ENCODE data around the gene CBX4. TPM values are rescaled to one million over a fixed set of nuclear protein-coding genes. Genes with fewer than 3 reads are reported as not detected.
A peak's percentile ranks its signal among the peaks of the same experiment; 100 is the strongest.

The CBX4 gene
- total and polyA plus RNA-seq, 2 donors, result 8.2 to 14.7 TPM

GRCh38 chr17:79803421-79803996, 35.7 kb downstream of the CBX4 start:
- Histone ChIP-seq H3K36me3 (ENCODE audit: insufficient read depth) (no peaks in the 10 kb centered on the region), H3K27ac (ENCODE audit: low read depth) (no peak overlapping the region), H3K4me1 (ENCODE audit: insufficient read depth) (no peaks in the 10 kb centered on the region), H3K4me3 (ENCODE audit: low read depth, low read length) (no peak overlapping the region)
- no peak for DNase-seq (ENCODE audit: extremely low spot score)
- WGBS, result 12% methylated on average over 31 of the region's 31 CpGs

- WGBS, result 5% methylated on average over 57 of the region's 57 CpGs
- no peak for DNase-seq (ENCODE audit: extremely low spot score)
- Histone ChIP-seq H3K4me3 (ENCODE audit: low read depth, low read length) (no peak overlapping the region), H3K4me1 (ENCODE audit: insufficient read depth) (no peaks in the 10 kb centered on the region), H3K36me3 (ENCODE audit: insufficient read depth) (no peaks in the 10 kb centered on the region), H3K27ac (ENCODE audit: low read depth) (no peak overlapping the region)
Observed at GRCh38 chr17:79802736-79803420, 36.4 kb downstream of the CBX4 start.

GRCh38 chr17:79802039-79802735, 37.1 kb downstream of the CBX4 start:
- Histone ChIP-seq H3K36me3 (ENCODE audit: insufficient read depth) (no peaks in the 10 kb centered on the region), H3K27ac (ENCODE audit: low read depth) (no peak overlapping the region), H3K4me3 (ENCODE audit: low read depth, low read length) (no peak overlapping the region), H3K4me1 (ENCODE audit: insufficient read depth) (no peaks in the 10 kb centered on the region)
- 8% methylated on average over 11 of the region's 11 CpGs for WGBS
- DNase-seq (ENCODE audit: extremely low spot score), result no peak

- H3K4me1 ChIP-seq (ENCODE audit: insufficient read depth), result no peaks in the 10 kb centered on the region
- no peak for DNase-seq (ENCODE audit: extremely low spot score)
- no peak overlapping the region for H3K4me3 ChIP-seq (ENCODE audit: low read depth, low read length)
- no peaks in the 10 kb centered on the region for H3K36me3 ChIP-seq (ENCODE audit: insufficient read depth)
- no peak overlapping the region for H3K27ac ChIP-seq (ENCODE audit: low read depth)
- 6% methylated on average over 52 of the region's 52 CpGs for WGBS
Observed at GRCh38 chr17:79801156-79802038, 37.8 kb downstream of the CBX4 start.

GRCh38 chr17:79800325-79801155, 38.7 kb downstream of the CBX4 start:
- H3K4me1 ChIP-seq (ENCODE audit: insufficient read depth), result no peaks in the 10 kb centered on the region
- no peaks in the 10 kb centered on the region for H3K36me3 ChIP-seq (ENCODE audit: insufficient read depth)
- no peak for DNase-seq (ENCODE audit: extremely low spot score)
- no peak overlapping the region for H3K4me3 ChIP-seq (ENCODE audit: low read depth, low read length)
- WGBS, result 1% methylated on average over 44 of the region's 44 CpGs
- no peak overlapping the region for H3K27ac ChIP-seq (ENCODE audit: low read depth)

GRCh38 chr17:79799538-79800324, 39.5 kb downstream of the CBX4 start:
- Histone ChIP-seq H3K4me3 (ENCODE audit: low read depth, low read length) (no peak overlapping the region), H3K27ac (ENCODE audit: low read depth) (no peak overlapping the region), H3K36me3 (ENCODE audit: insufficient read depth) (no peaks in the 10 kb centered on the region), H3K4me1 (ENCODE audit: insufficient read depth) (no peaks in the 10 kb centered on the region)
- 5% methylated on average over 31 of the region's 31 CpGs for WGBS
- no peak for DNase-seq (ENCODE audit: extremely low spot score)

- WGBS, result 5% methylated on average over 23 of the region's 23 CpGs
Observed at GRCh38 chr17:79799174-79799537, 40.1 kb downstream of the CBX4 start.

GRCh38 chr17:79798299-79799173, 40.7 kb downstream of the CBX4 start:
- WGBS, result 2% methylated on average over 70 of the region's 70 CpGs
- Histone ChIP-seq H3K4me3 (ENCODE audit: low read depth, low read length) (peak overlapping the region; percentile 47), H3K4me1 (ENCODE audit: insufficient read depth) (no peaks in the 10 kb centered on the region), H3K27ac (ENCODE audit: low read depth) (no peak overlapping the region), H3K36me3 (ENCODE audit: insufficient read depth) (no peaks in the 10 kb centered on the region)
- no peak for DNase-seq (ENCODE audit: extremely low spot score)

More at GRCh38 chr17:79799174-79799537, 40.1 kb downstream of the CBX4 start:
- no peaks in the 10 kb centered on the region for H3K4me1 ChIP-seq (ENCODE audit: insufficient read depth)
- no peaks in the 10 kb centered on the region for H3K36me3 ChIP-seq (ENCODE audit: insufficient read depth)
- H3K4me3 ChIP-seq (ENCODE audit: low read depth, low read length), result no peak overlapping the region
- H3K27ac ChIP-seq (ENCODE audit: low read depth), result no peak overlapping the region
- DNase-seq (ENCODE audit: extremely low spot score), result no peak

- Histone ChIP-seq H3K27ac (ENCODE audit: low read depth) (no peak overlapping the region), H3K4me3 (ENCODE audit: low read depth, low read length) (peak overlapping the region; percentile 47), H3K36me3 (ENCODE audit: insufficient read depth) (no peaks in the 10 kb centered on the region), H3K4me1 (ENCODE audit: insufficient read depth) (peaks cover 2% of the 10 kb centered on the region)
- WGBS, result 1% methylated on average over 89 of the region's 89 CpGs
- DNase-seq (ENCODE audit: extremely low spot score), result no peak
Observed at GRCh38 chr17:79797492-79798298, 41.5 kb downstream of the CBX4 start.

GRCh38 chr17:79796763-79797491, 42.3 kb downstream of the CBX4 start, which contains the start of gene CBX8:
TSS of gene CBX8 (minus strand) at chr17:79797077. CDS start at chr17:79796998, 79 bp downstream.
- under 1% methylated on average over 79 of the region's 79 CpGs for WGBS
- Histone ChIP-seq H3K4me3 (ENCODE audit: low read depth, low read length) (peak within 1 kb of the TSS; percentile 47), H3K27ac (ENCODE audit: low read depth) (no peak within 1 kb of the TSS), H3K36me3 (ENCODE audit: insufficient read depth) (no peaks in the 10 kb centered on the region), H3K4me1 (ENCODE audit: insufficient read depth) (peaks cover 2% of the 10 kb centered on the region)
- peak; percentile 97 for DNase-seq (ENCODE audit: extremely low spot score)

Measured in urinary bladder (tissue), 4 donors.